Smooth muscle cell of the umbilical artery (primary cell): ENCODE data around the gene UBE2D4. TPM values are rescaled to one million over a fixed set of nuclear protein-coding genes. Genes with fewer than 3 reads are reported as not detected.

Experiments
- total RNA-seq: library from RNA; depleted of rRNA; stranded (reverse); fragments of >200 nt; gene quantifications from 2 replicates; pipeline ENCODE4 v1.2.3, GENCODE V29; 2014

Gene UBE2D4
- total RNA-seq = 8.6 and 9.8 TPM in 2 replicates

DNA sequence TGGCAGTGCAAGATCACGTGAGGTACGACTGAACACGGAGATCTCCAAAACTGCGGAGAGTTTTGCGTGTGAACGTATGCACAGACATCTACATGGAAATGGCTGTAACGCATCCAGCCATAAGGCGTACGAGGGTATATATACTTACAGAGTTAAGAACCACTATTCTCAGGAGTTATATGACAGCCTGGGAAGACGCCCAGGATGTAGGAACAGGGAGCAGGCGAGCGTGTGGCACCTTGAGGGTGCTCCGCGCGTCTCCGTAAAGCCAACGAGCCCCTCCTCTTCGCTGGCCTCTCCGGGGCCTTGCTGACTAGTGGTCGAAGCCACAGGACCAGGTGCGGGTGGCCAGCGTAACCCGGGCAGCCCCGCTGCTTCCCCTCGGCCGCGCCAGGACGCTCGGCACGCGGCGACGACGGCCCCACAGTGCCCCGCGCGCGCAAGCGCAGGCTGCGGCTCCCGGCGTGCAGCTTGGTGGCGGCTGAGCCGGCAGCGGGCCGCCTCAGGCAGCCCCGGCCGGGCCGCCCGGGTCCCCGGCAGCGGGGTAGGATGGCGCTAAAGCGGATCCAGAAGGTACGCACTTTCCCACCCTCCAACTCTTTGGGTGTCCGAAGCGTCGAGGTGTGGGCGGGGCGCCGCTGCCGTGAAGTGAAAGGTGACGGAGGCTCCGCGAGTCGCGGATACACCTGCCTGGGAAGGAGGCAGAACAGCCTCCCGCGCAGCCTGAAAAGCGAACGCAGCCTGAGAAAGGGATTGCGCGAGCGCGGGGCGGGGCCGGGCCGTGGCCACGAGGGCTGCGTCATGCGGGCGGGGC, at the start of gene UBE2D4:
TSS of gene UBE2D4 (plus strand) at position 453 of the 814 bp plus-strand sequence. CDS start at position 550, 97 bp downstream.

DNA sequence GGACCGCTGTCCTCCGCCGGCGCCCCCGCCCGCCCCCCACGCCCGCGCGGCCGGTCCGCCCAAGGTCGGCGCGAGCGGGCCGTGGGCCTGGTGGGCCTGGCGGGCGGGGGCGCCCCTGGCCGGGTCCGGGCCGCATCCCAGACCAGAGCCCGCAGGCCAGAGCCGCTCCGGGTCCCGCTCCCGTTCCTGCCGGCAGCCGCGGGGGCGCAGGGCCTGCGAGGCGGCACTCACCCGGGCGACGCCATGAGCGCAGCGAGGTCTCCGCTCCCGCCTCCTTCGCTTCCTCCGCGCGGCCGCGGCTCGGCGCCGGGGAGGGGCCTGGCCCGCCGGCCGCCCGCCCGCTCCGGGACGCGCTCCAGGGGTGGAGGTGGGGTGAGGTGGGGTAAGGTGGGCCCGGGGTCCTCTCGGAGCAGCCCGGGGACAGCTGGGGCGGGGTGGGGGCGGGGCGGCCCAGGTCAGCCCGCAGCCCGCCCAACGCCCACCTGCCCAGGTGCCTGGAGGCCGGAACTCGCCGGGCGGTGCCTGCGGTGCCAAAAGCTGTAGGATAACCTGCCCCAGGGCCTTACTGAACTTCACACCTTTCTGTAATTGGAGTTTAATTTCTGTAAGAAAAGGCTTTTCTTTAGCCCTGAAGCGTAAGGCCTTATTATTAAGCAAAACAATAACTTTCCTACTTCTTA, 19.8 kb upstream of the UBE2D4 start, which contains the start of gene URGCP:
TSS of gene URGCP (minus strand) at position 266 of the 680 bp plus-strand sequence. CDS start at position 245, 21 bp downstream.

DNA sequence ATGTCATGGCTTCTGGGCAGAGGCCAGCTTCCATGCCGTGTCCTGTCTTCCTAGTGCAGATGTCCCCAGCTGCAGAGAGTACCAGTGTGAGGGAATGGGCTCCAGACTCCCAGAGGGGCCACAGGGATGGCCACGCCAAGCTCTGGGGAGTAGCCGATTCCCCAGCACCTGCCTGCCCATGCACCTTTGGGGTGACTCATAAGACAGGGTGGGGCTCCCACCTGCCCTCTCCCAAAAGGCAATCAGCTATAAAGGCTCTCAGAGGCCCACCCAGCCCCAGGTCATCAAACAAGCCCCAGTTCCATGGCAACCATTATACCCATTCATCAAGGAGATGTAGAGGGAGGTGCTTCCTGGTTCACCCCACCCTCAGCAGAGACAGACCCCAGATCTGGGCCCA, 71.3 kb downstream of the UBE2D4 start, which contains the start of gene SPDYE1:
TSS of gene SPDYE1 (plus strand) at position 366 of the 400 bp plus-strand sequence. CDS start 2,053 bp downstream, outside the sequence.

Other genes with a start within 250 kb of the UBE2D4 start
- 37.6 and 49.0 TPM in 2 replicates for gene COA1, start 196.9 kb upstream of the UBE2D4 start, total RNA-seq
- 26.7 and 31.5 TPM in 2 replicates for gene BLVRA, start 167.8 kb upstream of the UBE2D4 start, total RNA-seq
- gene MRPS24, start 56.9 kb upstream of the UBE2D4 start, total RNA-seq = 37.0 and 67.1 TPM in 2 replicates
- 25.7 and 25.8 TPM in 2 replicates for gene URGCP, start 19.8 kb upstream of the UBE2D4 start, total RNA-seq
- not detected in 2 replicates for gene SPDYE1, start 71.5 kb downstream of the UBE2D4 start, total RNA-seq
- 125 and 154 TPM in 2 replicates for gene DBNL, start 118.3 kb downstream of the UBE2D4 start, total RNA-seq
- gene PGAM2, start 139.1 kb downstream of the UBE2D4 start, total RNA-seq = not detected in 2 replicates
- 7.4 and 14.7 TPM in 2 replicates for gene POLM, start 156.1 kb downstream of the UBE2D4 start, total RNA-seq
- gene AEBP1, start 177.9 kb downstream of the UBE2D4 start, total RNA-seq = 34.4 and 72.7 TPM in 2 replicates
- gene POLD2, start 197.1 kb downstream of the UBE2D4 start, total RNA-seq = 53.2 and 78.5 TPM in 2 replicates
- gene MYL7, start 214.9 kb downstream of the UBE2D4 start, total RNA-seq = not detected in 2 replicates